Keratinocyte (primary cell): ENCODE results near the gene KCNQ2. TPM values are rescaled to one million over a fixed set of nuclear protein-coding genes. Genes with fewer than 3 reads are reported as not detected.

Experiments
- DNase-seq: peaks from one replicate; pipeline ENCODE4 v3.0.0-alpha.2; 2011; ENCODE audit warnings: low read depth, missing footprints, low spot score
- FAIRE-seq: peaks from 2 replicates; lab custom pipeline; 2011; peaks lifted over from hg19 to GRCh38; lab: Jason Lieb, UNC
- H2AFZ ChIP-seq: 2 replicates; pipeline ENCODE4 v1.6.0; 2012; ENCODE audit warnings: low read length, control low read depth, inconsistent platforms; ENCODE audit not compliant: control insufficient read depth
- H3K27ac ChIP-seq: 2 replicates; pipeline ENCODE4 v1.5.1; 2011; ENCODE audit warnings: low read length; ENCODE audit not compliant: control insufficient read depth, insufficient read depth
- H3K27me3 ChIP-seq: 3 replicates; pipeline ENCODE4 v1.6.0; 2011; ENCODE audit warnings: low read length; ENCODE audit not compliant: control insufficient read depth, insufficient read depth; ENCODE audit errors: extremely low read depth
- H3K36me3 ChIP-seq, 2 experiments: 2 replicates in 1 of 2; 3 replicates in 1 of 2; pipeline ENCODE4 v1.5.1; 2011; ENCODE audit warnings: low read length in 2 of 2, mild to moderate bottlenecking in 1 of 2; ENCODE audit not compliant: control insufficient read depth in 2 of 2, insufficient read depth in 2 of 2; ENCODE audit errors: extremely low read depth in 1 of 2
- H3K4me1 ChIP-seq: 3 replicates; pipeline ENCODE4 v1.5.1; 2011; ENCODE audit warnings: low read length; ENCODE audit not compliant: control insufficient read depth, insufficient read depth; ENCODE audit errors: extremely low read depth
- H3K4me2 ChIP-seq: 3 replicates; pipeline ENCODE4 v1.6.0; 2011; ENCODE audit warnings: low read depth, low read length; ENCODE audit not compliant: control insufficient read depth, insufficient read depth; ENCODE audit errors: extremely low read depth
- H3K4me3 ChIP-seq, 3 experiments: fragments of 200-600 bp in 1 of 3; sonication (generic) in 1 of 3; 2 replicates in 2 of 3; 3 replicates in 1 of 3; pipeline ENCODE4 v1.5.1; 2011 to 2016; ENCODE audit warnings: low read length in 3 of 3, mild to moderate bottlenecking in 3 of 3, control low read depth in 2 of 3, inconsistent platforms in 1 of 3, low read depth in 1 of 3, mixed read lengths in 1 of 3, mixed run types in 1 of 3, moderate library complexity in 1 of 3; ENCODE audit not compliant: control insufficient read depth in 2 of 3, insufficient read depth in 2 of 3; ENCODE audit errors: extremely low read depth in 1 of 3
- H3K79me2 ChIP-seq: 2 replicates; pipeline ENCODE4 v1.6.0; 2012; ENCODE audit warnings: low read length; ENCODE audit not compliant: control insufficient read depth, insufficient read depth
- H3K9ac ChIP-seq: 3 replicates; pipeline ENCODE4 v1.6.0; 2011; ENCODE audit warnings: low read length; ENCODE audit not compliant: control insufficient read depth, insufficient read depth; ENCODE audit errors: extremely low read depth
- H3K9me1 ChIP-seq: 3 replicates; pipeline ENCODE4 v1.6.0; 2011; ENCODE audit warnings: low read length; ENCODE audit not compliant: control insufficient read depth, insufficient read depth; ENCODE audit errors: extremely low read depth
- H3K9me3 ChIP-seq: 2 replicates; pipeline ENCODE4 v1.5.1; 2012; ENCODE audit warnings: low read depth, low read length; ENCODE audit not compliant: control insufficient read depth
- H4K20me1 ChIP-seq: 3 replicates; pipeline ENCODE4 v1.6.0; 2011; ENCODE audit warnings: low read length; ENCODE audit not compliant: control insufficient read depth, insufficient read depth; ENCODE audit errors: extremely low read depth
- CTCF ChIP-seq, 3 experiments: IDR thresholded peaks in 1 of 3; conservative IDR thresholded peaks in 1 of 3; optimal IDR thresholded peaks in 1 of 3; 2 replicates in 2 of 3; 3 replicates in 1 of 3; pipeline versions ENCODE3 to v1.5.1; 2011; ENCODE audit warnings: low read length in 3 of 3, mild to moderate bottlenecking in 3 of 3, moderate library complexity in 2 of 3, control low read depth in 1 of 3, inconsistent platforms in 1 of 3; ENCODE audit not compliant: insufficient read depth in 2 of 3; ENCODE audit errors: extremely low read depth in 1 of 3
- EZH2 ChIP-seq: IDR thresholded peaks from one replicate; pipeline ENCODE4 v1.6.1; 2012; ENCODE audit warnings: inconsistent platforms, mild to moderate bottlenecking, low read length, moderate library complexity
- dilution Hi-C: fragments of 300-500 bp; cut with MboI; formaldehyde crosslinking; loops from one replicate; pipeline ENCODE4 v1.7.0; 2020; ENCODE audit warnings: low sequenced_read_pairs; ENCODE audit not compliant: extremely low pct_ligation_motif_present
- polyA plus RNA-seq, 5 experiments: library from polyadenylated mRNA; depleted of rRNA in 3 of 5; stranded (reverse) in 3 of 5; stranded (forward) in 1 of 5; unstranded in 1 of 5; fragments of >200 nt; gene quantifications; 1 replicate in 1 of 5; 2 replicates in 3 of 5; 3 replicates in 1 of 5; pipeline versions ENCODE4 v1.2.1 to v1.2.3, GENCODE V29; 2011 to 2012; ENCODE audit warnings: missing spikeins in 2 of 5, low read depth in 1 of 5, low replicate concordance in 1 of 5

The KCNQ2 gene
- polyA plus RNA-seq, 1 donor (not counting 4 experiments of a cell fraction or from before 2014, with no cell fraction given) = not detected

GRCh38 chr20:63394920-63395455, 77.5 kb downstream of the KCNQ2 start:
- FAIRE-seq = no peak
- dilution Hi-C loops = no loop called here
- H2AFZ ChIP-seq = no peak overlapping the region

DNA sequence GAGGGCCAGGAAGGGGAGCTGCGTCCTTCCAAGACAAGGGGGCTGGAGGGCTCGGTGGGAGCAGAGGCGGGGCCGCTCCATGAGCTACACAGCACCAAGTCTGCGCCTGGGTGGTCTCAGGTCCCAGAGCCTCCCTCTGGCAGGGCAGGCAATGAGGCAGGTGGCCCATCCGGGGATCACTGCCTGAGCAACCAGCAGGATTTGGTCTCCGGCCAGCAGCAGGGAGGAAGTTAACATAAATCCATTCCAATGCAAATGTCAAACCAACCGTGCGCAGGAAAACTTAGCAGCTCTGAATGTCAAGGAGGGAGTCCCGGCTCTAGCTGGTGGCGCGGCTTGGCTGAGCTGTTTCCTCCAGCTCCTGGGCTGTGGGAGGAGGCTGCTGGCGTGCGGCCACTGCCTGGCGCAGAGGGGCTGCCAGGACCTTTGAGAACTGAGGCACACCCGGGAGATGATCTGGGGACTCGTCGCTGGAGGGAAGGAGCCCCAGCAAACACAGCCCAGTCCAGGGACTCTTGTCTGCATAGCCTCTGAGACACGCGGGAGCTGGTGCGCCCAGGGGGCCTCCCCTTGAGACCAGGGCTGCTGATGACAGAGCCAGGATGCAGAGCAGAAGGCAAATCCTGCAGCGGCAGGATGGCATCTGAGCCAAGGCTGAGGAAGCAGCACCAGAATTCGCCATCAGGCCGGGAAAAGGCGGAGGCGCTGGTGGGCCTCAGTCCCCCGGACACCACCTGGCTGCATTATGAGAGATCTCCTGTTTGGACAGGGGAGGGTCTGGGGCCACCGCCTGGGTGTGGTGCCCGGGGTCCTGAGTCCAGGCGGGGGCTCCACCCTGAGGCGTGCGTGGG, 78.2 kb downstream of the KCNQ2 start:
- no peak overlapping the region for H3K27ac ChIP-seq
- dilution Hi-C loops = no loop called here
- no peak overlapping the region for H3K4me3 ChIP-seq
- no peak overlapping the region for H3K4me2 ChIP-seq
- peak; percentile 38 for TF ChIP-seq EZH2
- TF ChIP-seq CTCF (optimal IDR thresholded peaks at IDR 0.05 in 1 of 3, IDR thresholded peaks at IDR 0.05 in 1 of 3, conservative IDR thresholded peaks at IDR 0.05 in 1 of 3; ENCODE audit: extremely low read depth in 1 of 3, insufficient read depth in 2 of 3, low read length in 3 of 3) = no peak
- no peaks in the 10 kb centered on the region for H3K9me1 ChIP-seq
- no peaks in the 10 kb centered on the region for H3K9me3 ChIP-seq
- DNase-seq (no peak), FAIRE-seq (no peak)
- H3K36me3 ChIP-seq = no peaks in the 10 kb centered on the region
- H3K4me1 ChIP-seq = no peaks in the 10 kb centered on the region
- H3K79me2 ChIP-seq = no peaks in the 10 kb centered on the region
- no peak overlapping the region for H3K9ac ChIP-seq
- no peak overlapping the region for H2AFZ ChIP-seq
- peaks cover 4% of the 10 kb centered on the region for H3K27me3 ChIP-seq
- H4K20me1 ChIP-seq = no peaks in the 10 kb centered on the region

More at GRCh38 chr20:63394920-63395455, 77.5 kb downstream of the KCNQ2 start:
- no peak overlapping the region for H3K9ac ChIP-seq
- H3K79me2 ChIP-seq = no peaks in the 10 kb centered on the region
- H3K27me3 ChIP-seq = peaks cover 4% of the 10 kb centered on the region
- no peaks in the 10 kb centered on the region for H3K9me1 ChIP-seq
- no peak for DNase-seq
- H3K4me3 ChIP-seq = no peak overlapping the region
- no peak overlapping the region for H3K4me2 ChIP-seq
- TF ChIP-seq EZH2 (no peak), CTCF (optimal IDR thresholded peaks at IDR 0.05 in 1 of 3, IDR thresholded peaks at IDR 0.05 in 1 of 3, conservative IDR thresholded peaks at IDR 0.05 in 1 of 3; ENCODE audit: extremely low read depth in 1 of 3, insufficient read depth in 2 of 3, low read length in 3 of 3) (no peak)
- H3K36me3 ChIP-seq = no peaks in the 10 kb centered on the region
- no peaks in the 10 kb centered on the region for H3K4me1 ChIP-seq
- H4K20me1 ChIP-seq = no peaks in the 10 kb centered on the region
- H3K27ac ChIP-seq = no peak overlapping the region
- H3K9me3 ChIP-seq = no peaks in the 10 kb centered on the region
